ENCODE data around the gene TAS2R43. TPM values are rescaled to one million over a fixed set of nuclear protein-coding genes. Genes with fewer than 3 reads are reported as not detected.
"Not testable (repeated sequence)": the region's sequence is repeated elsewhere in the genome, so short reads cannot be mapped to it uniquely, and the experiment has no call there.

Gene TAS2R43
- total RNA-seq, 1 donor from 2014 or later: not detected

DNA sequence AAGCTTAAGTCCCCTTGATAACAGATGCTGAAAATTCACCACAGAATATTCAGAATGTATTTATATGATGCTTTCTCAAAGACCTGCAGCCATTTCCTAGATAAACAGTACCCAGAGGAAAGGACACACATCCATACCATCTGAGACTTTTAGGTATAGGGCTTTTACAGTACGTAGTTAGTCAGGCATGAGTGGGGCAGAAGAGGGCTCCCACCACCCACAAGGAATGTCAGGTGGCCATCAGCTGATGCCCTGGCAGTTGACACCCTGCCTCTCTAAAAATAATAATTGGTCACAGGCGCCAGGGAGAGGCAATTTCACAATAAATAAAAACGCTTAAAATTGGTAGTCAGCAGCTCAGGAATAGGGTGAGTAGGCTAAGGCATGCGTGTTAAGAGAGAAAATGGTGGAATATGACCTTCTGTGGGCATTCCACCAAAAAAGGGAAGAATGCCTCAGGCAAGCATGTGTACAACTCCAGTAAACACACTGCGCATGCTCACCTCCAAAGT lies 22.2 kb downstream of the TAS2R43 start:
- ATAC-seq: no peak
- no peak for DNase-seq (ENCODE audit: missing footprints)
- intact Hi-C loops (cut with DNase I): loop anchor here (2.0 kb wide), 1 partner anchor 55 kb away; no protein-coding TSS in a partner anchor

DNA sequence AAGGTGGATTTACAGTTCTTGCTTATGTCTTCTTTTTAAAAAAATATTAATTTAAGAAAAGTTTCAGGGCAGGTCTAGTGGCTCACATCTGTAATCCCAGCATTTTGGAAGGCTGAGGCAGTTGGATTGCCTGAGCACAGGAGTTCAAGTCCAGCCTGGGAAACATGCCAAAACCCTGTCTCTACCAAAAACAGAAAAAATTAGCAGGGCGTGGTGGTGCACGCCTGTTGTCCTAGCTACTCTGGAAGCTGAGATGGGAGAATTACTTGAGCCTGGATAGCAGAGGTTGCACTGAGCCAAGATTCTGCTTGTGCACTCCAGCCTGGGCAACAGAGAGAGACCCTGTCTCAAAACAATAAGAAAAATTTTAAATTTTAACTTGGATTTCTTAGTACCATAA lies 24.6 kb downstream of the TAS2R43 start:
- ATAC-seq (peak; percentile 69), DNase-seq (ENCODE audit: missing footprints) (no peak)
- intact Hi-C loops (cut with DNase I): no loop called here

DNA sequence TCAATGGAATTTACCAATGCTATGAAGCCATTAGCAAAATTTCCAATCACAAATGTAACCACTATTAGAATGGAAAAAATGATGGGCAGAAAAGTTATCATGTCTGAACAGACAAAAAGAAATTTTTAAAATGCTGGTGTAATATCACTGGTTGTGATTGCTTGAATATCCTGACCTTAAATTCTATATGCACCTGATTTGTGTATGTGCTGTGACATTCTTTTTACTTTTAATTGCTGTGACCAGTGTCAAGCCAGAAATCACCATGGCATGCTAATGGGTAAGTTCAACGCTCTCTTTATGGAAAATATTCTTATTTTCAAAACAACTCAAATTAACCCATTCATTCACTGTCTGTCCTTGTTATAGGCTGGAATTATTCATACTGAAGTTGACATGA lies 29.9 kb downstream of the TAS2R43 start, which contains the start of gene TAS2R46:
Gene TAS2R46 (minus strand): TSS at position 101 of the 400 bp plus-strand sequence. CDS start 0 bp downstream, at position 101.
- ATAC-seq; DNase-seq (ENCODE audit: missing footprints); intact Hi-C loops (cut with DNase I): not testable (repeated sequence)

DNA sequence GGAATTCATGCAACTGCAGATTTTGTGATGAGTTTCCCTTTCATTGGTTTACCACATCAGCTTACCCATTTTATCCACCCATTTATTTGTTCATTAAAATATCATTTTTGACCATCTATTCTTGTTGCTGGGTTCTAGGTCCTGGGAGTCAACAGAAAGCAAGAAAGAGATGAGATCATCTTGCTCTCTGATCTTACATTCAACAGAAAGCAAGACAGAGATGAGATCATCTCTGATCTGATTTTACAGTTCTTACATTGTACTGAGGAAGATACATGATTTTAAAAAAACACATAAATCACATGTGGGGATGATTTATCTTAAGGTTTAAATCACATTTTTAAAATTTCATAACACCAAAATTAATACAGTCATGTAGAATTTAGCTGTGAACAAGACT lies 32.3 kb downstream of the TAS2R43 start:
- DNase-seq (ENCODE audit: missing footprints): no peak
- intact Hi-C loops (cut with DNase I): no loop called here
- ATAC-seq: no peak

DNA sequence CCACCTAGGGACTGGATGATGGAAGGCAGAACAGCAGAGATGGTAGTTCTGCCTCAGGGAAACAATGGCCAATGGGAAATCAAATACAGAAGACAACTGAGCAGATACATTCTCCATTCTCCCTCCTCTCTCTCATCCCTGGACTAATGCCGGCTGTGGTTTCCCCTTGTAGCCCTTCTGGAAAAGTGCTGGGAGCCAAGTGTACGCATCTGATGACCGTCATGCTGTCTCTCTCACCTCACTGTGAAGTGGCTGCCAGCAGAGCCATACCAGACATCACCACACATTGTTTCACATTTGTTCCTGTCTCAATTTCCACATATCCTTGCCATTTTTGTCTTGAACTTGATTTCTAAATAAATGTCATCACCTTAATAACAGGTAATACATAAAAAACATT lies 33.1 kb downstream of the TAS2R43 start:
- intact Hi-C loops (cut with DNase I): no loop called here
- no peak for DNase-seq (ENCODE audit: missing footprints)
- ATAC-seq: peak; percentile 76

DNA sequence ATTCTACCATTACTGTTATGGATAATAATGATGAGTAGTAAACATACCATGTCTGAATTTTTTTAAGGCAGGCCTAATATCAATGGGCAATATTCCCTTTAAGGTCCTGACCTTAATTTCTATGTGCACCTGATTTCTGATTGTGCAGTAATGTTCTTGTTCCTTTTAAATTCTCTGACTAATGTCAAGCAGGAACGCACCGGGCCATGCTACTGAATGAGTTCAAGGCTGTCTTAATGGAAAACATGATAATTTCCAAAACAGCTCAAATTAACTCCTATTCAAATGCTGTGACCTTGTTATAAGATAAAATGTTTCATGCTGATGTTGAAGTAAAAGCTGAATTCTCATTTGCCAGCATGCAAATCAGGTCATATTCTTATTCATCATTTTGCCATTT lies 36.8 kb downstream of the TAS2R43 start:
- intact Hi-C loops (cut with DNase I): no loop called here
- DNase-seq (ENCODE audit: missing footprints) (no peak), ATAC-seq (no peak)

DNA sequence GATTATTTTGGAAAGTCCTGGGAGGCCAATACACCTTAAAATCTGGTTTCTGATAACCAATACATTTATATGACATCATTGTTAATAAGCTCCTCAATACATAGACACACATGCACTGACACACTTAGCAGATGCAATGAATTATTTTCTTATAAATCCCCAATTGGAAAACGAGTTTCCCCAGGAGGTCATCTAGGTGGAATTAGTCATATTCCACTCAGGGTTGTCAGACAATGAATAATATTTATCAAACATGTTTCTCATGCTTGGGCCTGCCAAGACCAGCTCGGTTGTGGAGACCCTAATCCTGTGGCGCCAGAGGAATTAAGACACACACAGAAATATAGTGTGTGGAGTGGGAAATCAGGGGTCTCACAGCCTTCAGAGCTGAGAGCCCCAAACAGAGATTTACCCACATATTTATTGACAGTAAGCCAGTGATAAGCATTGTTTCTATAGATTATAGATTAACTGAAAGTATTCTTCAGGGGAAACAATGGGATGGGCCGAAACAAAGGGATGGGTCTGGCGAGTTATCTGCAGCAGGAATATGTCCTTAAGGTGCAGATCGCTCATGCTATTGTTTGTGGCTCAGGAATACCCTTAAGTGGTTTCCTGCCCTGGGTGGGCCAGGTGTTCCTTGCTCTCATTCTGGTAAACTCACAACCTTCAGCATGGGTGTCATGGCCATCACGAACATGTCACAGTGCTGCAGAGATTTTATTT lies 42.1 kb downstream of the TAS2R43 start:
- ATAC-seq; intact Hi-C loops (cut with DNase I); DNase-seq (ENCODE audit: missing footprints): not testable (repeated sequence)

DNA sequence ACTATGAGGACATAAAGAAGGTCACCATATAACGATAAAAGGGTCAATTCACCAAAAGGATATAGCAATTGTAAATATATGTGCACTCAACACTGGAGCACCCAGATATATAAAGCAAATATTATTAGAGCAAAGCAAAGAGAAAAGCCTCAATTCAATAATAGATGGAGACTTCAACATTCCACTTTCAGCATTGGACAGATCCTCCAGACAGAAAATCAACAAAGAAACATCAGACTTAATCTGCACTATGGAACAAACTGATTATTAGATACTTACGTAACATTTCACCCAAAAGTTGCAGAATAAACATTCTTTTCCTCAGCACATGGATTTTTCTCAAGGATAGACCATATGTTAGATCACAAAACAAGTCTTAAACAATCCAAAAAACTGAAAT lies 50.7 kb downstream of the TAS2R43 start:
- ATAC-seq; DNase-seq (ENCODE audit: missing footprints); intact Hi-C loops (cut with DNase I): not testable (repeated sequence)

Other genes with a start within 250 kb of the TAS2R43 start
- gene PRR4, start 242.8 kb downstream of the TAS2R43 start, total RNA-seq: 1.8 TPM
- 4.2 TPM for gene PRH1, start 208.1 kb downstream of the TAS2R43 start, total RNA-seq
- gene TAS2R13, start 182.8 kb downstream of the TAS2R43 start, total RNA-seq: 0.43 TPM
- gene PRH2, start 163.1 kb downstream of the TAS2R43 start, total RNA-seq: not detected
- gene TAS2R14, start 153.1 kb downstream of the TAS2R43 start, total RNA-seq: 0.38 TPM
- not detected for gene TAS2R50, start 105.4 kb downstream of the TAS2R43 start, total RNA-seq
- gene TAS2R20, start 94.0 kb downstream of the TAS2R43 start, total RNA-seq: 0.46 TPM
- gene TAS2R19, start 69.7 kb downstream of the TAS2R43 start, total RNA-seq: 0.49 TPM
- gene TAS2R31, start 60.9 kb downstream of the TAS2R43 start, total RNA-seq: 0.41 TPM
- gene TAS2R46, start 30.0 kb downstream of the TAS2R43 start, total RNA-seq: 0.43 TPM
- gene TAS2R30, start 42.3 kb upstream of the TAS2R43 start, total RNA-seq: 0.27 TPM
- gene SMIM10L1, start 78.9 kb upstream of the TAS2R43 start, total RNA-seq: 14.6 TPM
- gene TAS2R42, start 94.6 kb upstream of the TAS2R43 start, total RNA-seq: not detected
- gene PRB3, start 177.4 kb upstream of the TAS2R43 start, total RNA-seq: not detected
- not detected for gene PRB4, start 218.1 kb upstream of the TAS2R43 start, total RNA-seq

All from Right ventricle myocardium inferior (tissue), 1 donor.